Gastrocnemius medialis (tissue), 4 donors: Measurements from ENCODE around the gene CBFA2T2.

ENCODE experiments used
- POLR2A ChIP-seq, 2 donors: fragments of 450-650 bp; IDR thresholded peaks; one replicate each; pipeline ENCODE4 v1.6.1; 2017; ENCODE audit warnings: antibody characterized with exemption in 2 of 2, mild to moderate bottlenecking in 2 of 2, moderate library complexity in 2 of 2
- TF ChIP-seq, protein P1 (sequence below), 5 experiments: fragments of 450-650 bp in 3 of 5; fragments of 200-600 bp in 2 of 5; sonication (generic) in 2 of 5; IDR thresholded peaks in 4 of 5; conservative IDR thresholded peaks in 1 of 5; 1 replicate in 4 of 5; 2 replicates in 1 of 5; pipeline ENCODE4 v1.5.1; 2016 to 2019; ENCODE audit warnings: antibody characterized with exemption in 5 of 5, mild to moderate bottlenecking in 3 of 5, moderate library complexity in 3 of 5

DNA sequence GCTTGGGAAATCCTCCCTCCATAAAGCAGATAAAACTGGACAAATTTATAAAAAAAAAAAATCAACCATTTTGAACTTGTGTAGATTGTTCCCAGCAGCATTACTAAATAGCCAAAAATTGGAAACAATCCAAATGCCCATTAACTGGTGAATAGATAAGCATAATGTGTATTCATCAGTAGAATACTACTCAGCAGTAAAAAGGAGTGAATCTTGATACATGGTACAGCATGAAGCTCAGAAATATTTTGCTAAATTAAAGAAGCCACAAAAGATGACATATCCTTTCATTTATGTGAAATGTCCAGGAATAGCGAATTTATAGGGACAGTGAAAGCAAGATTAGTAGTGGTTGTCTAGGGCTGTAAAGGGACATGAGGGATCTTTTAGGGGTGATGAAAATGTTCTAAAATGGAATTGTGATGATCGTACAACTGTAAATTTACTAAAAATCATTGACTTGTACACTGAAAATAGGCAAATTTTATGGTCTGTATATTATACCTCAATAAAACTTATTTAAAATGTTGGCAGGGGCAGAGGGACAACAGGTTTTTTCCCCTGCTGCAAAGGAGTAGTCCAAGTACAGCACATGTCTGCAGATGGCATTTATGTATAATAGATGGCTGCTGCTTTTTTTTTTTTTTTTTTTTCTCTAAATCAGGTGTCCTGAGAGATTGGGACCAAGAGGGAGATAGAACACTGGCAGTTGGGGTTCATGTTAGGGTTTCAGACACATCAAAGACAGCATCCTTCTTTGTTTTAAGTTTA lies 59.5 kb downstream of the CBFA2T2 start:
- TF ChIP-seq POLR2A (IDR thresholded peaks at IDR 0.05) = no peak
- TF ChIP-seq, protein P1, sequence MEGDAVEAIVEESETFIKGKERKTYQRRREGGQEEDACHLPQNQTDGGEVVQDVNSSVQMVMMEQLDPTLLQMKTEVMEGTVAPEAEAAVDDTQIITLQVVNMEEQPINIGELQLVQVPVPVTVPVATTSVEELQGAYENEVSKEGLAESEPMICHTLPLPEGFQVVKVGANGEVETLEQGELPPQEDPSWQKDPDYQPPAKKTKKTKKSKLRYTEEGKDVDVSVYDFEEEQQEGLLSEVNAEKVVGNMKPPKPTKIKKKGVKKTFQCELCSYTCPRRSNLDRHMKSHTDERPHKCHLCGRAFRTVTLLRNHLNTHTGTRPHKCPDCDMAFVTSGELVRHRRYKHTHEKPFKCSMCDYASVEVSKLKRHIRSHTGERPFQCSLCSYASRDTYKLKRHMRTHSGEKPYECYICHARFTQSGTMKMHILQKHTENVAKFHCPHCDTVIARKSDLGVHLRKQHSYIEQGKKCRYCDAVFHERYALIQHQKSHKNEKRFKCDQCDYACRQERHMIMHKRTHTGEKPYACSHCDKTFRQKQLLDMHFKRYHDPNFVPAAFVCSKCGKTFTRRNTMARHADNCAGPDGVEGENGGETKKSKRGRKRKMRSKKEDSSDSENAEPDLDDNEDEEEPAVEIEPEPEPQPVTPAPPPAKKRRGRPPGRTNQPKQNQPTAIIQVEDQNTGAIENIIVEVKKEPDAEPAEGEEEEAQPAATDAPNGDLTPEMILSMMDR (IDR thresholded peaks at IDR 0.05 in 4 of 5, conservative IDR thresholded peaks at IDR 0.05 in 1 of 5) = no peak
